ENCODE results near the gene TBX1.

- TF ChIP-seq CTCF (IDR thresholded peaks at IDR 0.05; ENCODE audit: poor library complexity, severe bottlenecking), result no peak
- no peak for TF ChIP-seq EZH2 (IDR thresholded peaks at IDR 0.05; ENCODE audit: borderline replicate concordance, insufficient read depth, low read length, poor library complexity, severe bottlenecking)
- TF ChIP-seq, protein P1, sequence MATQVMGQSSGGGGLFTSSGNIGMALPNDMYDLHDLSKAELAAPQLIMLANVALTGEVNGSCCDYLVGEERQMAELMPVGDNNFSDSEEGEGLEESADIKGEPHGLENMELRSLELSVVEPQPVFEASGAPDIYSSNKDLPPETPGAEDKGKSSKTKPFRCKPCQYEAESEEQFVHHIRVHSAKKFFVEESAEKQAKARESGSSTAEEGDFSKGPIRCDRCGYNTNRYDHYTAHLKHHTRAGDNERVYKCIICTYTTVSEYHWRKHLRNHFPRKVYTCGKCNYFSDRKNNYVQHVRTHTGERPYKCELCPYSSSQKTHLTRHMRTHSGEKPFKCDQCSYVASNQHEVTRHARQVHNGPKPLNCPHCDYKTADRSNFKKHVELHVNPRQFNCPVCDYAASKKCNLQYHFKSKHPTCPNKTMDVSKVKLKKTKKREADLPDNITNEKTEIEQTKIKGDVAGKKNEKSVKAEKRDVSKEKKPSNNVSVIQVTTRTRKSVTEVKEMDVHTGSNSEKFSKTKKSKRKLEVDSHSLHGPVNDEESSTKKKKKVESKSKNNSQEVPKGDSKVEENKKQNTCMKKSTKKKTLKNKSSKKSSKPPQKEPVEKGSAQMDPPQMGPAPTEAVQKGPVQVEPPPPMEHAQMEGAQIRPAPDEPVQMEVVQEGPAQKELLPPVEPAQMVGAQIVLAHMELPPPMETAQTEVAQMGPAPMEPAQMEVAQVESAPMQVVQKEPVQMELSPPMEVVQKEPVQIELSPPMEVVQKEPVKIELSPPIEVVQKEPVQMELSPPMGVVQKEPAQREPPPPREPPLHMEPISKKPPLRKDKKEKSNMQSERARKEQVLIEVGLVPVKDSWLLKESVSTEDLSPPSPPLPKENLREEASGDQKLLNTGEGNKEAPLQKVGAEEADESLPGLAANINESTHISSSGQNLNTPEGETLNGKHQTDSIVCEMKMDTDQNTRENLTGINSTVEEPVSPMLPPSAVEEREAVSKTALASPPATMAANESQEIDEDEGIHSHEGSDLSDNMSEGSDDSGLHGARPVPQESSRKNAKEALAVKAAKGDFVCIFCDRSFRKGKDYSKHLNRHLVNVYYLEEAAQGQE (IDR thresholded peaks at IDR 0.05; ENCODE audit: borderline replicate concordance), result no peak
- no peak for TF ChIP-seq POLR2AphosphoS5 (IDR thresholded peaks at IDR 0.05)
- no peak for TF ChIP-seq MXI1 (conservative IDR thresholded peaks at IDR 0.05; ENCODE audit: poor library complexity, severe bottlenecking)
Observed at GRCh38 chr22:19750507-19751490, 9.8 kb upstream of the TBX1 start.

All from neural cell (in vitro differentiated cells).